Measurements from ENCODE around the gene PLA2G4E. TPM values are rescaled to one million over a fixed set of nuclear protein-coding genes. Genes with fewer than 3 reads are reported as not detected.

Gene PLA2G4E
- polyA plus RNA-seq, 3 donors, result not detected

GRCh38 chr15:41965441-41966413, 55.1 kb downstream of the PLA2G4E start:
- no peak for DNase-seq (ENCODE audit: low read depth in 3 of 3, low spot score in 2 of 3)

DNA sequence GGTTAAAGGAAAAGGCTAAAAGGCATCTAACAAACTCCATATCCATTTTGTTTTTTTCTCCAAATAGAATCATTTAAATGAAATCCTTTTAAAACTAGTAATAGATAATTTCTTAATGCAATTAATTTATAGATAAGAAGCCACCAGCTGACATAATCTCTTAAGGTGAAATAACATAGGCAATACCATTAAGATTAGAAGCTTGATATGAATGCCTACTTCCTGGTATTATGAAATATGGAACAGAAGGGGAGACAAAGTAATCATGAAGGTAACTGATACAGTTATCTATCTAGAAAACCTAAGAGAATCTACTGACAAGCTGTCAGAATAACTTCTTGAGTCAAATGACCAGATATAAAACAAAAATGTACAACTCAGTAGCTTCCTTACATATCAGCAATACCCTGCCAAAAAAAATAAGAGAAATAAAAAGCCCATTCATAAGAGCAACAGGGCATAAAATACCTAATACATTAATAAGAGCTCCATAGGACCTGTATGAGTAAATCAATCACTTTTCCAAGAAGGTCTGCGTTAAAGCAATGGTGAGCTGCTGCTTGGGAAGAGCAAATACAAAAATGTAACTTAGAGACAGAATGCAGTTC, 59.1 kb downstream of the PLA2G4E start:
- DNase-seq (ENCODE audit: low read depth in 3 of 3, low spot score in 2 of 3), result no peak

DNA sequence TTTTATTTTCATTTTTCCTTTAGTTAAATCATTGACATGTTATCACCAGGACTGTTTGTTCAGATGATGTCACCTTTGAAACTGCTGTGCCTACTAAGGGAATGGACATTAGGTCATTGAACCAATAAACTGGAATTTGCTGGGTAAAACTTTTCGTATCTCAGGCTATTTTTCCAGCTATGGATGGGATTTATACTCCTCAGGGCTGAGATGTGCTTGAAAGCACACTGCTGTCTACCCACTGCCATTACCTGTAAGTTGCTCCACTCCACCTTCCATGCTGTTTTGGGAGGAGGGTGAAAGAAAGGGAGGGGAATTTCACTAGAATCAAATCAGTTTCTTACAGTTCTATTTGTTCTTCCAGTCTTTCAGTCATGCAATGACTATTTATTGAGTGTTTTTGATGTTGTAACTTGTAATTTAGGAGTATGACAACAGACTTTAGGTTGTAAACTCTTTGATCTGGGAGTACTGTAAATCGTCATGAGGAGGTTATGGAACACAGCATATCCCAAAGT, 59.8 kb downstream of the PLA2G4E start:
- DNase-seq (ENCODE audit: low read depth in 3 of 3, low spot score in 2 of 3), result no peak

GRCh38 chr15:41958002-41958420, 62.8 kb downstream of the PLA2G4E start:
- DNase-seq (ENCODE audit: low read depth in 3 of 3, low spot score in 2 of 3), result no peak

DNA sequence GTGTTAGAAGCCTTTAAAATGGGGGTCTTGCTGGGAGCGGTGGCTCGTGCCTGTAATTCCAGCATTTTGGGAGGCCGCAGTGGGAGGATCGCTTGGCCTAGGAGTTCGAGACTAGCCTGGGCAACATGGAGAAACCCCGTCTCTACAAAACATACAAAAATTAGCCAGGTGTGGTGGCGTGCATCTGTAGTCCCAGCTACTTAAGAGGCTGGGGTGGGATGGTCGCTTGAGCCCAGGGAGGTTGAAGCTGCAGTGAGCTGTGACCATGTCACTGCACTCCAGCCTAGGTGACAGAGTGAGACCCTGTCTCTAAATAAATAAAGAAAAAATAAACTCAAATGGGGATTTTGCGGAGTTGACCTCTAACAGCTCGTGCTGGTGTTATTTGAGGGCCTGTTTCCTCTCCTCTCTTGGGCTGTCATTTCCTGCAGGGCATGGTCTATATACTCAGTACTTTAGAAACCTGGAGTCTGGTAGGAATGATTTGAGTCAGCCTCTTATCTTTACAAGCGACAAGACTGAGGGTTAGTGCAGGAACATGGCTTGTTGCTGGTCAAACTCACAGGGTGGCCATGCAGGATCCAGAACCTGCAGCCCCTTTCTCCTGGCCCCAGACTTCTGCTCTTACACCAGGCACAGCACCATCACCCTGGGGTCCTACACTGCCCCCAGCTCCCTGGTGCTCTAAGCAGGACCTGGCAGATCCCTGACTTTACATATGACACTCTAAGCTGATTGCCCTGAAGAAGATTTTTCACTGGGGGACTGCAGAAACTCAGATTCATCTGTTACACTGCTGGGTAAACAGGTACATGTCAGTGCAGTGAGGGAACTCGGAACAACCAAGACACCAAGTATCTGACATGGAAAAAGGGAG, 63.6 kb downstream of the PLA2G4E start:
- no peak for DNase-seq (ENCODE audit: low read depth in 3 of 3, low spot score in 2 of 3)

GRCh38 chr15:41955807-41956525, 64.9 kb downstream of the PLA2G4E start:
- DNase-seq (ENCODE audit: low read depth in 3 of 3, low spot score in 2 of 3), result no peak

DNA sequence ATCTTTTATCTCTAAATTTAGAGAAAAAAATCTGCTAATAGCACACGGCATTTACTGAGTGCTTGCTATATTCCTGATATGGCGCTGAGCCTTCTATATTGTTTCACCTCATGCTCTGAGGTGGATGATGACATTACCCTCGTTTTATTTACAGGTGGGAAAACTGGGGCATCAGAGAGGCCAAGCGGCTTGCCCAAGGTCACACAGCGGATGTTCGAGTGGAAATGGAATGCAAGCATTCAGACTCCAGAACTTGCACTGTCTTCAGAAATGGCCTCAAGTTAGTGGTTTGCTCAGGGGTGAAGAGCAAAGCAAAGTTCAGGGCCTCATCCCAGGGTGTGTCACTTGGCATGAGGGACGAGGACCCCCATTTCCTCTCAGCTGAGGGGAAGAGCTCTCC, 65.7 kb downstream of the PLA2G4E start:
- no peak for DNase-seq (ENCODE audit: low read depth in 3 of 3, low spot score in 2 of 3)

- no peak for DNase-seq (ENCODE audit: low read depth in 3 of 3, low spot score in 2 of 3)
These were observed 66.8 kb downstream of the PLA2G4E start for GRCh38 chr15:41954036-41954435.

- DNase-seq (ENCODE audit: low read depth in 3 of 3, low spot score in 2 of 3), result no peak
These were observed 68.8 kb downstream of the PLA2G4E start for GRCh38 chr15:41952013-41952563.

DNA sequence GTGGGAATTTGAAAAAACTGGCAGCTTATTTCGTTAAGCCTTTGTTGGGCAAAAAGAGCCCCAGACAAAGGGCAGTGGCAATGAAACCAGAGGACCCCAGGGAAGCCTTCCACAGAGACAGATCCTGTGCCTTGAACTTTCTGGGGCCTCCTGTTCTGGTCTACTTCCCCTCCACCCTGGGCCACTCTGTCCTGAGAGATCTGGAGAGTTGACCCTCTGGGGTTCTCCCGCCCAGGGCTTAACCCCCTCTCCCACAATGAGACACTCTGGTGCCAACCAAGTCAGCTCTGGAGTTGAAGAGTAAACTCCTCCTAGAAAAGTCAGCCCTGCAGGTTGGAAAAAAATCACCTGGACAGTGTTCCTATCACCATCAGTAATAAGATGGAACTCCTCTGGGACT, 69.3 kb downstream of the PLA2G4E start:
- no peak for DNase-seq (ENCODE audit: low read depth in 3 of 3, low spot score in 2 of 3)

- DNase-seq (ENCODE audit: low read depth in 3 of 3, low spot score in 2 of 3), result no peak
These were observed 70.4 kb downstream of the PLA2G4E start for GRCh38 chr15:41950489-41950888.

DNA sequence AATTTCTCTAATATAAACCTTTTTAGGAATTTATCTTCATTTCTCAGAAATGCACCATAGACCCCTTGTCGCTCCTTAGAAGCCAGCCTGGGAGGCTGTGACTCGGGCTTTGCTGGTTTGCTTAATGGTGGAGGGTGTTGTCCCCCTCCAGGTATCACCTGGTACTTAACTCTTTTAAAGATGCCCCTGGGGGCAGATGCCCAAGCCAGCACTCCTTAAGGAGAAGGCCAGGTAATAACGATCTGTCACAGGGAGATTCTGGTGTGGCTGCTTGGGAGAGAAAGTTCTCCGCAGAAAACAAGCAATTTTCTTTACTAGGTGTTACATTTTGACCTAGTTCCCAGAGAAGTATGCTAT, 70.7 kb downstream of the PLA2G4E start:
- no peak for DNase-seq (ENCODE audit: low read depth in 3 of 3, low spot score in 2 of 3)

DNA sequence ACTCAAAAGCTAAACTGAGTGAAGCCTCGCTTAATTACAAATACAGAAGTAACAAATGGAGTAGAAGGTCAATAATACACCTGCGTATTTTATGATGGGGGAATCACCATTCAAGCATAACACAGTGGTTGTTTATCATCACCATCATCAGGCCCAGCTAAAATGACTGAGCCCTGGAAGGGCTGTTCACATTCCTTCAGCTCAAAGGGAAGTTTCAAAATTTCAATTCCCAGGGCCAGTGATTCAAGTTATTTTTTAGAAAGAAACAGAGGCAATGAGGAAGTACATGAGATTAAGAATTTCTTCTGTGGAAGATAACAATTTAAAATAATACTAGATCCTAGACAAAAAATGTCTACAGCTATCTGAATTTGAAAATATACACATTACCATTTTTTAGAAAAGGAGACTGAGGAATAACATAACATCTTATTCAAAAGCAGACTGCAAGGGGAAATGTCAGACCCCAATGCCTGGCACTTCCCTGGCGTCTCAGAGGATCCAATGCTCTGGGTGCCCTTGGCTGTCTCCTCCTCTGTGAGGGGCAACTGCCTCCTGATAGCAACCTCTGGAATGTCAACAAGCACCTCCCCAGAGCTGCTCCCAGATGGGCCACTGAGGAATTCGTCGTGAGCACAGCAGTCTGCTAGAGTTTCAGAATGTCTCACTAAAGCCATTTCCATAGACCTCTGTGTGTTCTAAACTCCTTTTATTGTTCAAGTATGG, 71.3 kb downstream of the PLA2G4E start:
- DNase-seq (ENCODE audit: low read depth in 3 of 3, low spot score in 2 of 3), result no peak

- no peak for DNase-seq (ENCODE audit: low read depth in 3 of 3, low spot score in 2 of 3)
These were observed 72.4 kb downstream of the PLA2G4E start for GRCh38 chr15:41948490-41948889.

DNA sequence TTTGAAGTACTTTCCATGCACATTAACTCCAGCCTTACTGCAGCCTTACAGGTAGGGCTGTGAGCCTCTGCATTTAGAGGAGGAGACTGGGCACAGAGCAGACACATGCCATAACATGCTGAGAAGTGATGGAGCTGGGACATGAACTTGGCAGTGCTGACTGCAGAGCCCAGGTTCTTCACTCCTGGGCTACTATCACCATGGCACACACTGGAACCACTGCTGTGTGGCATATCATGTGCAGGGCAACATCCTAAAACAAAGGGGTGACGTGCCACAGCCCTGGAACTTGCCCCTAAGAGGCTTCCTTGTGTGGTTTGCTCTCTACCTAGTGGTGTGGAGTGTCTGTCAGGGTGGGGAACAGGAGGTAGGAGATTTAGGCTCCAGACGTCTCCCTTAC, 73.9 kb downstream of the PLA2G4E start:
- no peak for DNase-seq (ENCODE audit: low read depth in 3 of 3, low spot score in 2 of 3)

GRCh38 chr15:41945731-41946130, 75.1 kb downstream of the PLA2G4E start:
- no peak for DNase-seq (ENCODE audit: low read depth in 3 of 3, low spot score in 2 of 3)

- no peak for DNase-seq (ENCODE audit: low read depth in 3 of 3, low spot score in 2 of 3)
These were observed 75.6 kb downstream of the PLA2G4E start for GRCh38 chr15:41945221-41945620.

DNA sequence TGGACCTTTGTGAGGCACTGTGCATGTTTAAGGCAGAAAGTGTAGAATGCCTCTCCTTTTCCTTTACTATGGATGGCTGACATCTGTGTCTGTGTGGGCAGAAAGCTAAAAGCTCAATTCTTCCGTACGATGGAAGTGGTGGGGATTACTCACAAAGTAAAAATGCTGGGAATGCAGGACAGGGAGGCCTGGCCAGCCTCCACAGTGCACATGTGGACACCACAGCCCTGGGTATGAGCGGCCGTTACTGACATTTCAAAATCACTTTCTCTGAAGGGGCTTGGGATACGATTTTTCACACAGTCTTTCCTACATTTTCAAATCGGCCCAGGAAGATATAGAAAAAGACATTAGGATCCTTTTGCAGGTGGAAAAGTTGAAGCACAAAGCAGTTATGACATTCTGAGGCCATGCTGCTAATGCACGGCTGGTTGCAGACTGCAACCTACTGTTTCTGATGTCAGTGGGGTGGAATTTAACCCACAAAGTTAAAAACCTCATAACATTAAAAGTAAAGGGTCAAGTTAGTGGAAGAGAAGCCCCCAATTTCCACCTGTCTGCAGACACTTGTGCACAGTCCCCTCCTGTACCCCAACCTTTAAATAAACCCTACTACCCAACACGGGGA, 76.4 kb downstream of the PLA2G4E start:
- no peak for DNase-seq (ENCODE audit: low read depth in 3 of 3, low spot score in 2 of 3)

All from right renal cortex interstitium (tissue), 3 donors.